HepG2 (cell line): ENCODE data around the gene GSG1. TPM values are rescaled to one million over a fixed set of nuclear protein-coding genes. Genes with fewer than 3 reads are reported as not detected.

Source experiments
- ATF6 ChIP-seq: sonication (generic); formaldehyde crosslinking; conservative IDR thresholded peaks from 2 replicates; pipeline ENCODE4 v1.4.0; 2020; ENCODE audit warnings: missing genetic modification reagents
- BORCS8-MEF2B ChIP-seq: sonication (generic); formaldehyde crosslinking; IDR thresholded peaks from 2 replicates; pipeline ENCODE4 v1.8.0; 2022; ENCODE audit warnings: mild to moderate bottlenecking, missing genetic modification reagents
- GABPB1 ChIP-seq: IDR thresholded peaks from 2 replicates; pipeline ENCODE4 v1.6.1; 2016; ENCODE audit warnings: mild to moderate bottlenecking, missing genetic modification reagents, moderate library complexity, missing compliant biosample characterization
- HNF4G ChIP-seq, 2 experiments: sonication (generic) in 1 of 2; formaldehyde crosslinking in 1 of 2; IDR thresholded peaks; 2 replicates each; pipeline versions ENCODE4 v1.4.0 to v1.6.1; 2011 to 2020; ENCODE audit warnings: borderline replicate concordance in 2 of 2, low read depth in 2 of 2, mild to moderate bottlenecking in 2 of 2, low read length in 1 of 2, missing genetic modification reagents in 1 of 2, moderate library complexity in 1 of 2
- IRF2 ChIP-seq: IDR thresholded peaks from 2 replicates; pipeline ENCODE4 v1.6.1; 2018; ENCODE audit warnings: missing genetic modification reagents, missing compliant biosample characterization
- PHF21A ChIP-seq: sonication (generic); formaldehyde crosslinking; IDR thresholded peaks from 2 replicates; pipeline ENCODE4 v1.5.0; 2020; ENCODE audit warnings: mild to moderate bottlenecking, missing genetic modification reagents
- PHF8 ChIP-seq: sonication (generic); formaldehyde crosslinking; IDR thresholded peaks from 2 replicates; pipeline ENCODE4 v1.5.0; 2020; ENCODE audit warnings: missing genetic modification reagents
- SALL1 ChIP-seq: sonication (generic); formaldehyde crosslinking; IDR thresholded peaks from 2 replicates; pipeline ENCODE4 v1.8.0; 2022; ENCODE audit warnings: mild to moderate bottlenecking, missing genetic modification reagents
- SIX4 ChIP-seq: sonication (generic); formaldehyde crosslinking; IDR thresholded peaks from 2 replicates; pipeline ENCODE4 v1.4.0; 2020; ENCODE audit warnings: missing genetic modification reagents
- SP2 ChIP-seq: sonication (generic); formaldehyde crosslinking; IDR thresholded peaks from 2 replicates; pipeline ENCODE4 v1.5.1; 2020; ENCODE audit warnings: mild to moderate bottlenecking, missing genetic modification reagents
- SP4 ChIP-seq: sonication (generic); formaldehyde crosslinking; IDR thresholded peaks from 2 replicates; pipeline ENCODE4 v1.8.1; 2023; ENCODE audit warnings: mild to moderate bottlenecking, missing genetic modification reagents
- STAT6 ChIP-seq: sonication (generic); formaldehyde crosslinking; IDR thresholded peaks from 2 replicates; pipeline ENCODE4 v1.4.0; 2020; ENCODE audit warnings: missing genetic modification reagents, mild to moderate bottlenecking, borderline replicate concordance
- TCF7 ChIP-seq: sonication (generic); IDR thresholded peaks from 2 replicates; pipeline ENCODE4 v1.6.1; 2016; ENCODE audit warnings: antibody characterized with exemption, low read depth
- ZNF260 ChIP-seq: sonication (generic); formaldehyde crosslinking; IDR thresholded peaks from 2 replicates; pipeline ENCODE4 v1.4.0; 2020; ENCODE audit warnings: missing genetic modification reagents, low read depth, mild to moderate bottlenecking, borderline replicate concordance
- ZNF264 ChIP-seq: sonication (generic); formaldehyde crosslinking; IDR thresholded peaks from 2 replicates; pipeline ENCODE4 v1.4.0; 2020; ENCODE audit warnings: missing genetic modification reagents
- ZNF501 ChIP-seq: sonication (generic); formaldehyde crosslinking; IDR thresholded peaks from 2 replicates; pipeline ENCODE4 v1.5.1; 2020; ENCODE audit warnings: mild to moderate bottlenecking, moderate library complexity, missing genetic modification reagents
- polyA plus RNA-seq, 8 experiments: library from polyadenylated mRNA; depleted of rRNA in 3 of 8; stranded (reverse) in 7 of 8; unstranded in 1 of 8; fragments of >200 nt; fragmentation: Illumina TruSeq in 4 of 8; extraction: Trizol in 4 of 8; gene quantifications; 2 replicates each; pipeline versions ENCODE4 v1.2.1 to v1.2.3, GENCODE V29; 2011 to 2016; ENCODE audit warnings: low read depth in 4 of 8, missing spikeins in 1 of 8, mixed read lengths in 1 of 8; ENCODE audit not compliant: insufficient read depth in 1 of 8
- total RNA-seq, 5 experiments: library from RNA; depleted of rRNA; stranded (reverse); fragments of >200 nt; fragmentation: Illumina TruSeq; extraction: Trizol; gene quantifications; 2 replicates each; pipeline ENCODE4 v1.2.3, GENCODE V29; 2016; ENCODE audit warnings: low read depth in 1 of 5
- TF ChIP-seq, protein P1 (sequence below): sonication (generic); formaldehyde crosslinking; IDR thresholded peaks from 2 replicates; pipeline ENCODE4 v1.5.0; 2020; ENCODE audit warnings: missing genetic modification reagents, mild to moderate bottlenecking, borderline replicate concordance
- TF ChIP-seq, protein P2 (sequence below): sonication (generic); formaldehyde crosslinking; IDR thresholded peaks from 2 replicates; pipeline ENCODE4 v1.5.1; 2020; ENCODE audit warnings: missing genetic modification reagents, mild to moderate bottlenecking, borderline replicate concordance
- TF ChIP-seq, protein P3 (sequence below): sonication (generic); formaldehyde crosslinking; IDR thresholded peaks from 2 replicates; pipeline ENCODE4 v1.4.0; 2020; ENCODE audit warnings: missing genetic modification reagents

Gene GSG1
- total and polyA plus RNA-seq, 2 of the 13 experiments (the other 11 are each of a cell fraction or from before 2014, with no cell fraction given) = not detected

GRCh38 chr12:13079440-13079906, 24.0 kb downstream of the GSG1 start (continued):
- TF ChIP-seq STAT6 (CRISPR knock-in tag) = peak; percentile 65; the same call in 1 of the 2 replicates
- peak; percentile 85 for TF ChIP-seq IRF2 (CRISPR knock-in tag)
- peak; percentile 23; the same call in 1 of the 2 replicates for TF ChIP-seq HNF4G (IDR thresholded peaks at IDR 0.05; ENCODE audit: borderline replicate concordance, low read depth, low read length)
- TF ChIP-seq HNF4G (CRISPR knock-in tag; IDR thresholded peaks at IDR 0.05; ENCODE audit: borderline replicate concordance, low read depth) = peak; percentile 58; the same call in 1 of the 2 replicates
- TF ChIP-seq SALL1 (CRISPR knock-in tag) = peak; percentile 97
- 0 out of 2 replicates have a peak, but pooled peaks have one; percentile 32 for TF ChIP-seq SIX4 (CRISPR knock-in tag)
- TF ChIP-seq, protein P1, sequence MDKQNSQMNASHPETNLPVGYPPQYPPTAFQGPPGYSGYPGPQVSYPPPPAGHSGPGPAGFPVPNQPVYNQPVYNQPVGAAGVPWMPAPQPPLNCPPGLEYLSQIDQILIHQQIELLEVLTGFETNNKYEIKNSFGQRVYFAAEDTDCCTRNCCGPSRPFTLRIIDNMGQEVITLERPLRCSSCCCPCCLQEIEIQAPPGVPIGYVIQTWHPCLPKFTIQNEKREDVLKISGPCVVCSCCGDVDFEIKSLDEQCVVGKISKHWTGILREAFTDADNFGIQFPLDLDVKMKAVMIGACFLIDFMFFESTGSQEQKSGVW (CRISPR knock-in tag) = no peak
- TF ChIP-seq ATF6 (CRISPR knock-in tag) = no peak
- TF ChIP-seq SP4 (CRISPR knock-in tag) = no peak
- TF ChIP-seq, protein P2, sequence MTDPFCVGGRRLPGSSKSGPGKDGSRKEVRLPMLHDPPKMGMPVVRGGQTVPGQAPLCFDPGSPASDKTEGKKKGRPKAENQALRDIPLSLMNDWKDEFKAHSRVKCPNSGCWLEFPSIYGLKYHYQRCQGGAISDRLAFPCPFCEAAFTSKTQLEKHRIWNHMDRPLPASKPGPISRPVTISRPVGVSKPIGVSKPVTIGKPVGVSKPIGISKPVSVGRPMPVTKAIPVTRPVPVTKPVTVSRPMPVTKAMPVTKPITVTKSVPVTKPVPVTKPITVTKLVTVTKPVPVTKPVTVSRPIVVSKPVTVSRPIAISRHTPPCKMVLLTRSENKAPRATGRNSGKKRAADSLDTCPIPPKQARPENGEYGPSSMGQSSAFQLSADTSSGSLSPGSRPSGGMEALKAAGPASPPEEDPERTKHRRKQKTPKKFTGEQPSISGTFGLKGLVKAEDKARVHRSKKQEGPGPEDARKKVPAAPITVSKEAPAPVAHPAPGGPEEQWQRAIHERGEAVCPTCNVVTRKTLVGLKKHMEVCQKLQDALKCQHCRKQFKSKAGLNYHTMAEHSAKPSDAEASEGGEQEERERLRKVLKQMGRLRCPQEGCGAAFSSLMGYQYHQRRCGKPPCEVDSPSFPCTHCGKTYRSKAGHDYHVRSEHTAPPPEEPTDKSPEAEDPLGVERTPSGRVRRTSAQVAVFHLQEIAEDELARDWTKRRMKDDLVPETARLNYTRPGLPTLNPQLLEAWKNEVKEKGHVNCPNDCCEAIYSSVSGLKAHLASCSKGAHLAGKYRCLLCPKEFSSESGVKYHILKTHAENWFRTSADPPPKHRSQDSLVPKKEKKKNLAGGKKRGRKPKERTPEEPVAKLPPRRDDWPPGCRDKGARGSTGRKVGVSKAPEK (CRISPR knock-in tag) = no peak
- TF ChIP-seq PHF8 = no peak
- TF ChIP-seq ZNF264 (CRISPR knock-in tag) = peak; percentile 62; the same call in 1 of the 2 replicates
- peak; percentile 80 for TF ChIP-seq PHF21A (CRISPR knock-in tag)
- TF ChIP-seq GABPB1 (CRISPR knock-in tag) = 0 out of 2 replicates have a peak, but pooled peaks have one; percentile 20
- TF ChIP-seq ZNF501 = peak; percentile 74
- TF ChIP-seq, protein P3, sequence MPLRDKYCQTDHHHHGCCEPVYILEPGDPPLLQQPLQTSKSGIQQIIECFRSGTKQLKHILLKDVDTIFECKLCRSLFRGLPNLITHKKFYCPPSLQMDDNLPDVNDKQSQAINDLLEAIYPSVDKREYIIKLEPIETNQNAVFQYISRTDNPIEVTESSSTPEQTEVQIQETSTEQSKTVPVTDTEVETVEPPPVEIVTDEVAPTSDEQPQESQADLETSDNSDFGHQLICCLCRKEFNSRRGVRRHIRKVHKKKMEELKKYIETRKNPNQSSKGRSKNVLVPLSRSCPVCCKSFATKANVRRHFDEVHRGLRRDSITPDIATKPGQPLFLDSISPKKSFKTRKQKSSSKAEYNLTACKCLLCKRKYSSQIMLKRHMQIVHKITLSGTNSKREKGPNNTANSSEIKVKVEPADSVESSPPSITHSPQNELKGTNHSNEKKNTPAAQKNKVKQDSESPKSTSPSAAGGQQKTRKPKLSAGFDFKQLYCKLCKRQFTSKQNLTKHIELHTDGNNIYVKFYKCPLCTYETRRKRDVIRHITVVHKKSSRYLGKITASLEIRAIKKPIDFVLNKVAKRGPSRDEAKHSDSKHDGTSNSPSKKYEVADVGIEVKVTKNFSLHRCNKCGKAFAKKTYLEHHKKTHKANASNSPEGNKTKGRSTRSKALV (CRISPR knock-in tag) = peak; percentile 29; the same call in 1 of the 2 replicates
- no peak for TF ChIP-seq SP2 (CRISPR knock-in tag)
- TF ChIP-seq BORCS8-MEF2B (CRISPR knock-in tag) = 0 out of 2 replicates have a peak, but pooled peaks have one; percentile 42
- TF ChIP-seq ZNF260 (CRISPR knock-in tag) = no peak
- TF ChIP-seq TCF7 = 0 out of 2 replicates have a peak, but pooled peaks have one; percentile 8
